Kidney epithelial cell (primary cell): Measurements from ENCODE around the gene TDRD7. TPM values are rescaled to one million over a fixed set of nuclear protein-coding genes. Genes with fewer than 3 reads are reported as not detected.

ENCODE experiments used
- DNase-seq: peaks from one replicate; pipeline ENCODE4 v3.0.0-alpha.2; 2010; ENCODE audit warnings: low read depth
- H3K27me3 ChIP-seq: 2 replicates; pipeline ENCODE4 v1.6.0; 2011; ENCODE audit warnings: low read length; ENCODE audit not compliant: control insufficient read depth, insufficient read depth
- H3K36me3 ChIP-seq: 2 replicates; pipeline ENCODE4 v1.5.1; 2011; ENCODE audit warnings: low read length; ENCODE audit not compliant: control insufficient read depth, insufficient read depth
- H3K4me3 ChIP-seq: 2 replicates; pipeline ENCODE4 v1.5.1; 2011; ENCODE audit warnings: low read depth, mild to moderate bottlenecking, control low read depth, low read length
- CTCF ChIP-seq: IDR thresholded peaks from 2 replicates; pipeline ENCODE4 v1.5.1; 2011; ENCODE audit warnings: mild to moderate bottlenecking, moderate library complexity, low read length, control low read depth, inconsistent platforms; ENCODE audit not compliant: insufficient read depth, poor library complexity, severe bottlenecking
- total RNA-seq: library from RNA; depleted of rRNA; stranded (reverse); fragments of >200 nt; gene quantifications from 2 replicates; pipeline ENCODE4 v1.2.3, GENCODE V29; 2015

TDRD7 gene
- total RNA-seq, 1 donor from 2014 or later, result 8.3 TPM

GRCh38 chr9:97397220-97397619 lies 14.7 kb upstream of the TDRD7 start:
- TF ChIP-seq CTCF, result no peak
- no peaks in the 10 kb centered on the region for H3K36me3 ChIP-seq
- H3K27me3 ChIP-seq, result no peaks in the 10 kb centered on the region
- H3K4me3 ChIP-seq, result no peak overlapping the region
- DNase-seq, result peak; percentile 16

GRCh38 chr9:97398999-97399758 lies 12.7 kb upstream of the TDRD7 start:
- no peaks in the 10 kb centered on the region for H3K36me3 ChIP-seq
- peak; percentile 61 for DNase-seq

GRCh38 chr9:97403746-97404316 lies 8.1 kb upstream of the TDRD7 start:
- no peak for TF ChIP-seq CTCF
- DNase-seq, result no peak
- H3K4me3 ChIP-seq, result no peak overlapping the region

More at GRCh38 chr9:97398999-97399758, 12.7 kb upstream of the TDRD7 start:
- TF ChIP-seq CTCF, result peak; percentile 95
- Histone ChIP-seq H3K4me3 (no peak overlapping the region), H3K27me3 (no peaks in the 10 kb centered on the region)

GRCh38 chr9:97405551-97405950 lies 6.3 kb upstream of the TDRD7 start:
- no peaks in the 10 kb centered on the region for H3K27me3 ChIP-seq
- DNase-seq, result no peak
- H3K36me3 ChIP-seq, result no peaks in the 10 kb centered on the region
- TF ChIP-seq CTCF, result no peak
- H3K4me3 ChIP-seq, result no peak overlapping the region

More at GRCh38 chr9:97403746-97404316, 8.1 kb upstream of the TDRD7 start:
- Histone ChIP-seq H3K27me3 (no peaks in the 10 kb centered on the region), H3K36me3 (no peaks in the 10 kb centered on the region)

GRCh38 chr9:97406620-97407177 lies 5.2 kb upstream of the TDRD7 start:
- Histone ChIP-seq H3K36me3 (no peaks in the 10 kb centered on the region), H3K27me3 (no peaks in the 10 kb centered on the region), H3K4me3 (no peak overlapping the region)
- DNase-seq, result no peak
- no peak for TF ChIP-seq CTCF
